Stimulated activated naive CD4-positive, alpha-beta T cell treated with Interleukin-2 at 50 U/mL for 16 hours (primary cell): ENCODE results near the gene SLC6A3.
"Not testable (repeated sequence)": the region's sequence is repeated elsewhere in the genome, so short reads cannot be mapped to it uniquely, and the experiment has no call there.

Source experiments
- DNase-seq: peaks from one replicate; lab custom pipeline; 2025; lab: John Stamatoyannopoulos, UW

SLC6A3 gene

DNA sequence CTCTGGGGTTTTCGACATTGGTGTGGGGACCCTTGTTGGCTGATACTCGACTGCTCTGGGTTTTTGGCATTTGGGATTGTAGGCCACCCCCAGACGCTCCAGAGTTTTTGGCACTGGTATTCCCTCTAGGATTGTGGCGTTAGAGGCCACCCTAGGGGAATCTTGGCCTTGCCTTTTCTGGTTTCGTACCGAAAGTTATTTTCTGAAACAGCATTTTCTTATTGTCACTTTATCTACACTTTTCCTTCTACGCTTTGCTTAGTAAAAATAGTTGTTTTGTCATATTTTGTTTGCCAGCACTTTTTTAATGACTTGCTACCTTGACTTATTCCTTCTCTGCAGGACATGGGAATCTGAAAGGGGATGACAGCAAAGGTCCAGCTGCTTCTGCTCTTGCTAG is 75.2 kb downstream of the SLC6A3 start:
- no peak for DNase-seq

GRCh38 chr5:1368756-1369155 is 76.5 kb downstream of the SLC6A3 start:
- DNase-seq = no peak

DNA sequence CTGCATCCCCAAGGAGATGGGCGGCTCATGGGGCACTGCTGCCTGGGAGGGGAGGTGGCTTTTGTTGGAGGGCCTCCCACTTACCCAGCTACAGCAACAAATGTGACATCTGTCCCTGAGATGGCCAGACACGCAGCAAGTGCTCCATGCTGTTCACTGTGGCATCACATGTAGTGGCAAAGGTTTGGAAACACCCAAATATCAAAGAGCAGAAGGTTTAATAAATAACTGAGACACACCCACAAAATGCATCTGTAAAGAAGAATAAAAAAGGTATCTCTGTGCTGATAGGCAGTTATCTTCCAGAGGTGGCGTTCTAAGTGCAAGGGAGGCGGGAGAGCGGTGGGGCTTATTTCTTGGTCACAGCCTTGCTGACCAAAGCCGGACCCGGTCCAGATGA is 77.0 kb downstream of the SLC6A3 start:
- DNase-seq = no peak

GRCh38 chr5:1367149-1367548 is 78.1 kb downstream of the SLC6A3 start:
- no peak for DNase-seq

GRCh38 chr5:1366514-1366913 is 78.7 kb downstream of the SLC6A3 start:
- no peak for DNase-seq

- no peak for DNase-seq
These were observed 81.0 kb downstream of the SLC6A3 start for GRCh38 chr5:1364211-1364610.

DNA sequence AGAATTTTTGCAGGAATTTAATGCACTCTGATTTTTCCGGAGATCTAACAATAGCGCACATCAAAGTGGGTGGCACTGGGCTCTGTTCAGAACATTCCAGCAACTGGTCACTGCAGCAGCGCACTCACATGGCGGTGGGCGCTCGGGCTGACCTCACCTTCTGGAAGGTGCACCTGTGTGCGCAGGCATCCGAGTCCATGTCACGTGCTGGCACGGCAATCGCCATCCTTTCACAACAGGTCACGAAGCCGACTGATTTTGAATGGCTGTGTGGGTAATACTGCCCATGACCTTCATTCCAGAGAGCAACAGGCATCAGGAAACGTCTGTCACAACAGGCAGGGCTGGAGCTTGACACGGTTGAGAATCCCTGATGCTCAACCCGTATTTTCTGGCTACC is 81.7 kb downstream of the SLC6A3 start:
- DNase-seq = no peak

GRCh38 chr5:1363160-1363559 is 82.1 kb downstream of the SLC6A3 start:
- no peak for DNase-seq

DNA sequence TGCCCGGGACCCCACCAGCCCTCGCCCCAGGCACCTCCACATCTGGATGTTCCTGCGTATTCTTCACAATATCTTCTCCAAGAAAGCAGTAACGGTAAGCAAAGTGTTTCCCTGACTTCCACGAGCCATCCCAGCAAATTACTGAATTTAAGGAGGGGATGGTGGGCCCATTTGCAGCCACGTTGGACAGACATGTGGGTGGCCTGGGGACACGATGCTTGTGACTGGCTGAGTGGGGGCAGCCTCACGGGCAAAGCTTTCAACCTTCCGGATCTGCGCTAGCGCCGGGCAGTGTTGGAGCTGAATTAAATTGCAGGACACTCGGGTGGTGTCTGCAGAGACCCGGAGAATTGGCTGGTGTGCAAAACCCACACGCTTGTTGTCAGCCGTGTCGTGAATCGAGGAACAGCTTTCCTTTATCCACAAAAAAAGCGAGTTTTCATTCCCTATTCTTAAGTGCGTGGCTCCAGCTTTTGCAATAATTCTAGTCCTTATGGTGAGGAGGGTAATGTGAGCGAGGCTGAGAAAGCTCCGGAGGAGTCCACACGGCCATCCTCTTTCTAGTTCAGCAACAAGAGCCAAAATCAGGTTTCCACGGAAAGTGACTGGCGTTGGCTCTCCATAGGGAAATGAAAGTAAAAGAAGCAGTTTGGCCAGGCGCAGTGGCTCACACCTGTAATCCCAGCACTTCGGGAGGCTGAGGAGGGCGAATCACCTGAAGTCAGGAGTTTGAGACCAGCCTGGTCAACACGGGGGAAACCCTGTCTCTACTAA is 82.8 kb downstream of the SLC6A3 start:
- DNase-seq = no peak

DNA sequence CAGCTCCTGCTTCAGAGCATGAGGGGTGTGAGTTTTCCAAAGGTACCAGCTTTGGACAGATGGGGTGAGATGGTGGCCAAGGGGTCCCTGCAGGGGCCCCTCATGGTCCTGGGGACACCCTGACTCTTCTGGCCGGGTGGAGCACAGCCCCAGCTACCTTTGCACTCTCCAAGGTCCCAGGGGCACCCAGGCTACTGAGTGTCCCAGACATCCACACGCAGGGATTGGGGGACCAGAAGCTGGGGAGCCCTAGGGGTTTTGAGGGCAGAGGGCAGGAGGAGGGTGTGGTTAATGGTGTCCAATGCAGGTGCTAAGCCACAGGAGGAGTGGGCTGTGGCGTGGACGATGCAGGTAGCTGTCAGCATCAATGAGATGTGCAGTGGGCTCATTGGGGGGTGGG is 84.4 kb downstream of the SLC6A3 start:
- no peak for DNase-seq

DNA sequence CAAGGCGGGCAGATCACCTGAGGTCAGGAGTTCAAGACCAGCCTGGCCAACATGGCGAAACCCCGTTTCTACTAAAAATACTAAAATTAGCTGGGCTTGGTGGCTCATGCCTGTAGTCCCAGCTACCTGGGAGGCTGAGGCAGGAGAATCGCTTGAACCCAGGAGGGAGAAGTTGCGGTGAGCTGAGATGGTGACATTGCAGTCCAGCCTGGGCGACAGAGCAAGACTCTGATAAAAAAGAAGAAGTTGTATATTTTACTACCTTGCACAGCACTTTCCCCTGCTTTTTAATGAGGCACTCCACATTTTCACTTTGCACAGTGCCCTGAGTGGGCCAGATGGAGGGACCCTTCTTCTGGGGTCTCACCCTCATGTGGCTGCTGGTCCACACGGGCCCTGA is 84.9 kb downstream of the SLC6A3 start:
- DNase-seq = not testable (repeated sequence)

DNA sequence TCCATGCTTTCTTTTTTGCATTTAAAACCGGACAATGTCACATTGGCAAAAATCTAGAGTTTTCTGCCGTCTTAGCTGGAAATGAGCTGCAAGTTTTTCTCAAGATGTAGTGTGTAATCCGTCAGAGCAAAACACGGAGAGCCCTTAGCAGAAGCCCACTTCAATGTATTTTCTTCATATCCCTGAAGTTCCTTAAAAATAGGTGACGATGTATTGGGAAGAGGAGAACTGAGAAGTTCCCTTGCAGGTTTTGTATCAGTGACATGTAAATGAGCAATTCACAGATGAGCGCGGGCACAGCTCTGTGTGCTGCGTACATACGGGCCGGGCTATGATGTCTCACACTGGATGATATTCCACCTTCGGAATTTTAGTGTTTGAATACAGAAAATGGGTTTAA is 85.5 kb downstream of the SLC6A3 start:
- DNase-seq = no peak

- no peak for DNase-seq
These were observed 86.1 kb downstream of the SLC6A3 start for GRCh38 chr5:1359031-1359645.

- DNase-seq = no peak
These were observed 86.6 kb downstream of the SLC6A3 start for GRCh38 chr5:1358726-1359025.

- no peak for DNase-seq
These were observed 87.1 kb downstream of the SLC6A3 start for GRCh38 chr5:1357946-1358725.

DNA sequence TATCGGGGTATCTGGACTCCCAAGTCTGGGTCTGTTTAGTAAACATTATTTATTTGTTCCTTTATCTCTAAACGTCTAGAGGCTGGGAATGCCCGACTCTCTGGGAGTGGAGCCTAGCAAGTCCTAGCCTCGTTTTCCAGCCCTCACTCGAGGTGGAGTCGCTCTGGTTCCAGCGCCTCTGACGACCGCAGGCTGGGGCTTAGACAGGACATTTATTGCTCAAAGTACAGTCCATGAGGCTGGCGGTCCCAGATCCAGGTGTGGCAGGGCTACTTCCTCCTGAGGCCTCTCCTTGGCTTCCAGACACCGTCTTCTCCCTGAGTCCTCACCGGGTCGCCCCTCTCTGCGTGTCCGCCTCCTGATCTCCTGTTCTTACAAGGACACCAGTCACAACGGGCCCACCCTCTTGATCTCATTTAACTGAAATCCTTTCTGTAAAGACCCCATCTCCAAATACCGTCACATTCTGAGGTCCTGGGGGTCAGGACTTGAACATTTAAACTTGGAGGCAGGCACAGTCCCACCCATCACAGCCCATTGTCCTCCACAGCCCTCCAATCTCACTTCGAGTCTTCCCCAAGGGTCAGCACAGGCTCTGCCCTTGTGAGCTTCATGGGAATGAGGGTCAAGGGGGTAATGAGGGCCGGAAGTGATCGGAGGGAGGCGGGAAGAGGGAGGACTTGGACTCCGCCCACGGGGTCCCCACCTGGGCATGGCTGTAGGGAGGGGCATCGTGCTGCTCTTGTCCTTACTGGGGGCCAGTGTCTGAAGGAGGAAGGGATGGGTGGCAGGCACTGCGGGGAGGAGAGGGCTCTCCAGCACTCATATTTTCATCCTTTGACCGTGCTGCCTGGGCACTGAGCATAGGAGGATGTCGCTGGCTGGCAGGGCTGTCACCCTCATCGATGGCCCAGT is 88.1 kb downstream of the SLC6A3 start:
- no peak for DNase-seq

GRCh38 chr5:1354576-1354975 is 90.7 kb downstream of the SLC6A3 start:
- no peak for DNase-seq

- no peak for DNase-seq
These were observed 92.7 kb downstream of the SLC6A3 start for GRCh38 chr5:1352231-1353219.

GRCh38 chr5:1351156-1351555 is 94.1 kb downstream of the SLC6A3 start:
- DNase-seq = no peak

GRCh38 chr5:1349246-1349645 is 96.0 kb downstream of the SLC6A3 start:
- DNase-seq = no peak

GRCh38 chr5:1348986-1349245 is 96.3 kb downstream of the SLC6A3 start:
- no peak for DNase-seq
